ENCODE data around the gene MYLK. TPM values are rescaled to one million over a fixed set of nuclear protein-coding genes. Genes with fewer than 3 reads are reported as not detected.

Gene MYLK
- total RNA-seq, 1 donor from 2014 or later: 0.08 TPM

DNA sequence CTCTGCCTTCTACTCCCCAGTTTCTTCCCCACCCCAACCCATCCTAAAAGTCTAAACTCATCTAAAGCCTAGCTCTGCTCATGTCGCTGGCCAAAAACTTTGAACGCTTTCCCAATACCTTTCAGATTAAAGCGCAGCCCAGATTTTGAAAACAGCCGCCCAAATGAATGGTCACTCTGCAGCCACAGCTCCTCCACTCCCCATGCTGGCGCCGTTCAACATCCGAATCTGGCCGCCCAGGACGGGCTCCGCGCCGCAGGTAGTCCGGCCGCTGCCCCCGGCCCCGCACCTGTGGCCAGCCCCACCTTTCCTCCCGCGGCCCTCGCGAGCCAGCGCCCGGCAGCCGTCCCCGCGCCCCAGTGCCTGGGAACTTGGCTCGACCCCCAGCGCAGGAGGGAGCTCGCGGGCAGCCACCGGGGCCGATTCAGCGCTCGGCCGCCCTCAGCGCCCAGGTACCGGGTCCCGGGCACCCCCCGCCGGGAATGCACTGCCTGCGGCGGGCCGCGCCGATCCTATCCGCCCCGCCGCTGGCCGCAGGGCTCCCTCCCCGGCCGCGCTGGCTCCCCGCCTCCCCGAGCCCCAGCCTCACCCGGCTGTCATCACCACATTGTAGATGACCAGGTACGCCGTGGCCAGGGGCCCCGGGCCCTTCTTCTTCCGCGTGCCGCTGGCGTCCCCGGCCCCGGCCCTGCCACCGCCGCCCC lies 299.7 kb downstream of the MYLK start:
- Mint-ChIP-seq H3K27ac (peak overlapping the region; percentile 63), H3K9me3 (peaks cover 4% of the 10 kb centered on the region), H3K4me1 (ENCODE audit: low read depth) (peaks cover 23% of the 10 kb centered on the region), H3K4me3 (no peak overlapping the region), H3K36me3 (ENCODE audit: low read depth) (peaks cover 18% of the 10 kb centered on the region), H3K27me3 (ENCODE audit: insufficient read depth) (no peaks in the 10 kb centered on the region)
- peak; percentile 24 for DNase-seq (ENCODE audit: low spot score)
- intact Hi-C loops (cut with micrococcal nuclease): loop anchor here (2.0 to 10.0 kb wide), 5 partner anchors 138 to 1790 kb away; partner anchors contain the start of genes EAF2, IQCB1, MYLK and UMPS

DNA sequence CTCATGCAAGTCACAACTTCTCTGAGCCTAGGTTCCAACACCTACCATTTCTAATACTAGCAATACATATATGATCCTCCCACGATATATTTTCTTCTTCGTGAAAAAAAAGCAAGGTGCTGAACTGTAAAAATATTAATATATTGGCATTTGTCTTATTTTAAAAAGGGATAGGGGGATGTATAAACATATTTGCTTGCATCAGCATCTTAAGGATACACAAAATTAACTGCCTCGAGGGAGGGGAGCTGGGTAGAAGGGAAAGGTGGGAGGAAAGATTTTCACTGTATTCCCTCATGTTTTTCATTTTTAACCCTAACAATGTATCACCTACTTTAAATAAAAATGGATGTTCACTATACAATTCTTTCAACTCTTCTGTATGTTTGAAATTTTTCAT lies 300.6 kb downstream of the MYLK start:
- peaks cover 15% of the 10 kb centered on the region for H3K36me3 Mint-ChIP-seq (ENCODE audit: low read depth)
- H3K27ac Mint-ChIP-seq: no peak overlapping the region
- no peaks in the 10 kb centered on the region for H3K27me3 Mint-ChIP-seq (ENCODE audit: insufficient read depth)
- H3K4me3 Mint-ChIP-seq: no peak overlapping the region
- H3K9me3 Mint-ChIP-seq: no peaks in the 10 kb centered on the region
- intact Hi-C loops (cut with micrococcal nuclease): loop anchor here (10.0 kb wide), 2 partner anchors 301 to 1749 kb away; partner anchors contain the start of genes EAF2, IQCB1 and MYLK
- DNase-seq (ENCODE audit: low spot score): no peak
- peaks cover 23% of the 10 kb centered on the region for H3K4me1 Mint-ChIP-seq (ENCODE audit: low read depth)

DNA sequence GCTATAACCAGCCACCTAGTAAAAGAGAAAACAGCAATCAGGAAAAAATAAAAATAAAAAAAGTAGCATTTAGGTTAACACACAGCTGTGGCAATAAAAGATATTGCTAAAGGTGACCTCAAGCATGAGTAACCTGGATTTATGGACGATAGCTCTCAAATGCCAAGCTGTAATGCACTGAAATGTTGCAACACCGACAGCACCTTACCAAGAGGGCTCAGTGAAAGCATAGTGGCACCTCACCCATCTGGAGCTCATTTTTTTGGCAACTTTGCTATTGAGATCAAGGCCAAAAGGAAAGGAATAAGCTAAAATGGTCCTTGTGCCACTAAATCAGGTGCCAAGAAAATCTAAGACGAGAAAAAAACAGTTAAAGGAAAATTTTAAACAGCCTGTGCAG lies 301.8 kb downstream of the MYLK start:
- H3K4me1 Mint-ChIP-seq (ENCODE audit: low read depth): peaks cover 23% of the 10 kb centered on the region
- H3K27me3 Mint-ChIP-seq (ENCODE audit: insufficient read depth): no peaks in the 10 kb centered on the region
- no peak overlapping the region for H3K27ac Mint-ChIP-seq
- no peak overlapping the region for H3K4me3 Mint-ChIP-seq
- no peak for DNase-seq (ENCODE audit: low spot score)
- H3K36me3 Mint-ChIP-seq (ENCODE audit: low read depth): peaks cover 21% of the 10 kb centered on the region
- intact Hi-C loops (cut with micrococcal nuclease): loop anchor here (10.0 kb wide), 2 partner anchors 302 to 1748 kb away; partner anchors contain the start of genes EAF2, IQCB1 and MYLK
- H3K9me3 Mint-ChIP-seq: no peaks in the 10 kb centered on the region

DNA sequence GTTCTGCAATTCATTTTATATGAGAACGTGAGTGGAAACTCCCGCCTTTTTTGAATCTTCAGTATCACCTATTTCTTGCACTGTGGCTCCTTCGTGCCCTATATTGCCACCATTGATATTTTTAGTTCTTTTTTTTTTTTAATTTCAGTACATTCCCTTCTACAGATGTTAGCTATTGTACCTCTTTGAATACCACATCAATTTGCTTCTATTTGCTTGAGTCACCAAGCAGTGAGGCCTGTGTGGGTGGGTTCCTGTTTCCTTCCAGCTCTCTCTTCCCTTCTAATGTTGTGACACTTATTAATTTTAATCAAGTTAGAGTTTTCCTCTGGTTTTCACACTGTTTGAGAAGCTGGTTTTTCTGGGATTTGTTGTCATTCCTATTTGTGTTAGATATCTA lies 308.0 kb downstream of the MYLK start:
- intact Hi-C loops (cut with micrococcal nuclease): loop anchor here (1.0 kb wide), 1 partner anchor 9 kb away; the partner anchor contains the start of gene HACD2
- no peak for DNase-seq (ENCODE audit: low spot score)

DNA sequence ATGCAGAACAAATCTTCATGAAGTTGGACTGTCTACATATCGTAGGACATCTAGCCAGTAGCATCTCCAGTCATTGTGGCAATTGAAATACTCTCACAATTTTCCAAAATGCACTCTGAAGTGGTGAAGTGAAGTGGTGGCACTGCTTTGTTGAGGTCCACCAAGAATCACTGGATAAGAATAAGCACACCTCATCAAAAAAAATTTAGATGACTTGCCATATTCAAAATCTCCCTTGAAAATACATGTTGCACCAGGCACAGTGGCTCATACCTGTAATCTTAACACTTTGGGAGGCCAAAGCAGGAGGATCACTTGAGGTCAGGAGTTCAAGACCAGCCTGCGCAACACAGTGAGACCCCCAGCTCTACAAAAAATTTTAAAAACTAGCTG lies 312.2 kb downstream of the MYLK start:
- DNase-seq (ENCODE audit: low spot score): no peak
- intact Hi-C loops (cut with micrococcal nuclease): no loop called here
- Mint-ChIP-seq H3K4me3 (no peak overlapping the region), H3K27ac (no peak overlapping the region), H3K4me1 (ENCODE audit: low read depth) (peaks cover 25% of the 10 kb centered on the region), H3K27me3 (ENCODE audit: insufficient read depth) (no peaks in the 10 kb centered on the region), H3K9me3 (no peaks in the 10 kb centered on the region), H3K36me3 (ENCODE audit: low read depth) (peaks cover 9% of the 10 kb centered on the region)

More for the DNA sequence above, 308.0 kb downstream of the MYLK start:
- Mint-ChIP-seq H3K4me3 (no peak overlapping the region), H3K9me3 (no peaks in the 10 kb centered on the region), H3K27ac (peak overlapping the region; percentile 14), H3K27me3 (ENCODE audit: insufficient read depth) (no peaks in the 10 kb centered on the region), H3K36me3 (ENCODE audit: low read depth) (peaks cover 22% of the 10 kb centered on the region), H3K4me1 (ENCODE audit: low read depth) (peaks cover 16% of the 10 kb centered on the region)

DNA sequence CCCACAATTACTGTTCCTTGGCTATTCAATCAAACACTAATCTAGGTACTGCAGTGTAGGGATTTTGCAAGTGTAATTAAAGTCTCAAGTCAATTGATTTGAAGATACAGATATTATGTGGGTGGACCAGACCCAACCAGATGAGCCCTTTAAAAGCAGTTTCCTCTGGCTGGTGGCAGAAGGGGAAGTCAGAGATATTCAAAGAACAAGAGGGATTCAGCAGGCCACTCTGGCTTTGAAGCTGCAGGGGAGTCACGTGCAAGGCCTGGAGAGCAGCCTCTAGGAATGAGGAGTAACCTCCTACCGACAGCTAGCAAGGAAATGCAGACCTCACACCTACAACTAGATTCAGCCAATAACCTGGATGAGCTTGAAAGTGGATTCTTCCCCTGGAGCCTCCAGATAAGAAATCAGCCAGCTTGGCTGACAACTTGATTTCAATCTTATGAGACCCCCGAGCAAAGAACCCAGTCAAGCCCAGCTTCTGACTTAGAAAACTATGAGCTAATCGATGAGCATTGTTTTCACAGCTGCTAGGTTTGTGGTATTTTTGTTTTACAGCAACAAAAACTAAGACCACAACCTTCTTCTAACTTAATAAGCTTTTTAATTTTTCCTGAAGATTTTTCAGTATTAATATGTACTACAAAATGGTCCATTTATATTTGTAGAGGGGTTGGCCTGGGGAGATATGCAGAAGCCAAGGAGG lies 312.7 kb downstream of the MYLK start:
- intact Hi-C loops (cut with micrococcal nuclease): no loop called here
- Mint-ChIP-seq H3K27me3 (ENCODE audit: insufficient read depth) (no peaks in the 10 kb centered on the region), H3K4me3 (no peak overlapping the region), H3K9me3 (no peaks in the 10 kb centered on the region), H3K4me1 (ENCODE audit: low read depth) (peaks cover 20% of the 10 kb centered on the region), H3K36me3 (ENCODE audit: low read depth) (peaks cover 5% of the 10 kb centered on the region), H3K27ac (no peak overlapping the region)
- no peak for DNase-seq (ENCODE audit: low spot score)

DNA sequence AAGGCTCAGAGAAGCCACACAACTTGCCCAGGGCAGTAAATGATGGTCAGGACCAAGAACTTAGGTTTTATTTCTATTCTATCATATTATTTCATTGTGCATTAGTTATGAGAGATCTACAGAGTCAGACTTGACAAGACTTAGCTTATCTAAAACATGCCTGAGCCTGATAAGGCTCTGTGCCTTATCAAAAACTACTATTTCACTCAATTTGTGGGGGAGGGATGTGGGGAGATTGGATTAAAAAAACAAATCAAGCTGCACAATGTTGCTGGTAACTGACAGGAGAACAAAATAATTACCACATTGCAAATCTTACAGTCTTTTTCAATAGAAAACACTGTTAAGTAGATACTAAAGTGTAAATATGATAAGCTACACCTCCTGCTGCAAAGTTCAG lies 315.3 kb downstream of the MYLK start:
- peaks cover 6% of the 10 kb centered on the region for H3K36me3 Mint-ChIP-seq (ENCODE audit: low read depth)
- DNase-seq (ENCODE audit: low spot score): no peak
- H3K27me3 Mint-ChIP-seq (ENCODE audit: insufficient read depth): no peaks in the 10 kb centered on the region
- intact Hi-C loops (cut with micrococcal nuclease): no loop called here
- no peak overlapping the region for H3K4me3 Mint-ChIP-seq
- H3K4me1 Mint-ChIP-seq (ENCODE audit: low read depth): peaks cover 10% of the 10 kb centered on the region
- H3K27ac Mint-ChIP-seq: no peak overlapping the region
- no peaks in the 10 kb centered on the region for H3K9me3 Mint-ChIP-seq

DNA sequence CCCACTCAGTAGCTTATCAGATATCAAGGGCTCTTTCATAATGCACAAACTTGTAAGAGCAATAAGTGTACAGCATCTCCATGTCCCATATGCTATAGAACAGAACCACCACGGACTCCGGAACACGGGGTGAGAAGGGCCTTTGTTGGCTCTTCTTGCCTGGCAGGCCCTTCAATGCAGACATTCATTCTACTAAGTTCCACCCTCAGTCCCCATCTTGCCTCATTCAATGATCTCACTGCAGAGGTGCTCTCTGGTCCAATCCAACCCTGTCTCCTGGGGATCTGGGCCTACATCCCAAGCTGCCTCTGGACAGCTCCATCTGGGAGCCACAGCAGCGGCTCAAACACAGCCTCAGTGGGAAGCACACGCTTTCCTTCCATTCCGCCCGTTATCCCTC lies 316.1 kb downstream of the MYLK start:
- Mint-ChIP-seq H3K4me3 (no peak overlapping the region), H3K4me1 (ENCODE audit: low read depth) (peaks cover 13% of the 10 kb centered on the region), H3K36me3 (ENCODE audit: low read depth) (peaks cover 8% of the 10 kb centered on the region), H3K27ac (no peak overlapping the region), H3K9me3 (no peaks in the 10 kb centered on the region), H3K27me3 (ENCODE audit: insufficient read depth) (no peaks in the 10 kb centered on the region)
- intact Hi-C loops (cut with micrococcal nuclease): no loop called here
- DNase-seq (ENCODE audit: low spot score): no peak

DNA sequence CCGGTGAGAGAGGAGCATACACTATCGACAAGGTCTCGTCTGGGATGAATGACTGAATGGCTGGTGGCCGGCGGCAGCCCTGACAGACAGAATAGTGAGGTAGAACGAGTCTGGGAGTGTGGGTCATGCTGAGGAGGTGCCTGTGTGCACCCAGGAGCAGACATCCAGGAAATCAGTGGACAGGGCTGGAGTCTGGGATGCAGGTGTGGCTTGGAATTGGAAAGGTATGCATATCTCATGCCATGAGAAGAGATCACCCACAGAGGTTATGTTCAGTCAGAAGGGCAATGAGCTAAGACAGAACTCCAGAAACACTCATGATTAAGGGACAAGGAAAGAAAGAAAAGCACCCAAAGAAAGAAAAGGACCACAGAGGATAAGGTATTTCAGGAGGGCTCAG lies 320.1 kb downstream of the MYLK start:
- peaks cover 16% of the 10 kb centered on the region for H3K4me1 Mint-ChIP-seq (ENCODE audit: low read depth)

DNA sequence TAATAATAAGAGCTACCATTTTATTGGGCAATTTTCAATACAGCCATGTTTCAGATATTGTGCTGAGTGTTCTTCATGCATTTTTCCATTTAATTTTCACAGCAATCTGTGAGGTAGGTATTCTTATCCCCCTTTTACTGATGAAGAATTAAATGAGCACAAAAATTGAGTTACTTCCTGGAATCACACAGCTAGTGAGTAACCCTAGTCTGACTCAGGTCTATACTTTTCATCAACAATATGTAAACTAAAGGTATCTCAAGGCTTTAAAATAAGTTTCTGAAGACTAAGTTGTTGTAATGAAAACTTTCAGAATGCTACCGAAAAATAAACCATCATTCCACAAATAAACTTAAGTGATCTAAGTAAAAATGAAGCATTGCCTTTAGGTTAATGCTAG lies 321.6 kb downstream of the MYLK start:
- no peaks in the 10 kb centered on the region for H3K9me3 Mint-ChIP-seq
- intact Hi-C loops (cut with micrococcal nuclease): no loop called here
- no peak overlapping the region for H3K4me3 Mint-ChIP-seq
- no peak overlapping the region for H3K27ac Mint-ChIP-seq
- H3K4me1 Mint-ChIP-seq (ENCODE audit: low read depth): peaks cover 6% of the 10 kb centered on the region
- no peak for DNase-seq (ENCODE audit: low spot score)
- H3K27me3 Mint-ChIP-seq (ENCODE audit: insufficient read depth): no peaks in the 10 kb centered on the region
- peaks cover 3% of the 10 kb centered on the region for H3K36me3 Mint-ChIP-seq (ENCODE audit: low read depth)

More for the DNA sequence above, 320.1 kb downstream of the MYLK start:
- Mint-ChIP-seq H3K27me3 (ENCODE audit: insufficient read depth) (no peaks in the 10 kb centered on the region), H3K9me3 (no peaks in the 10 kb centered on the region), H3K36me3 (ENCODE audit: low read depth) (peaks cover 6% of the 10 kb centered on the region), H3K4me3 (no peak overlapping the region), H3K27ac (no peak overlapping the region)
- intact Hi-C loops (cut with micrococcal nuclease): no loop called here
- DNase-seq (ENCODE audit: low spot score): no peak

DNA sequence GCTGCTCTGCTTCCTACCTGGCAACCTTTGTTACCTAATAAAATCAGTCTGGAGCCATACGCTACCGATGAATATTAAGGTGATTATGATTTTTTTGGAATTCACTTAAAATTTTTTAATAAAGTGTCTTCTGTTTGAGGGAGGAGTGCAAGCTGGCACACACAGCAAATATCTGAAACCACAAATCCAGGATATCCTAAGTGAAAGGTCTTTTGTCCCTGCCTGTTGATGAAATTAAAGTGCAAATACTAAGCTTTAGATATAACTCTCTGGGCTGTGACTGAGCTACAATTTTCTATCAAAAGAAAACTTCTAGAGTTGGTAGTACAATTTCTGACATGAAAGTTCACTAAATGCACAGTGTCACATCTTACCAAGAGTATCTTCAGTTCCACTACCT lies 322.9 kb downstream of the MYLK start:
- H3K27ac Mint-ChIP-seq: no peak overlapping the region
- H3K36me3 Mint-ChIP-seq (ENCODE audit: low read depth): peaks cover 3% of the 10 kb centered on the region
- no peaks in the 10 kb centered on the region for H3K9me3 Mint-ChIP-seq
- intact Hi-C loops (cut with micrococcal nuclease): no loop called here
- H3K27me3 Mint-ChIP-seq (ENCODE audit: insufficient read depth): no peaks in the 10 kb centered on the region
- H3K4me1 Mint-ChIP-seq (ENCODE audit: low read depth): peaks cover 6% of the 10 kb centered on the region
- no peak overlapping the region for H3K4me3 Mint-ChIP-seq
- DNase-seq (ENCODE audit: low spot score): no peak

Data from activated T-helper 1 cell treated with anti-CD3 and anti-CD28 coated beads, Interleukin-12 subunit alpha, Interleukin-12 subunit beta, Interleukin-2, Interleukin-4 antibody, amounts not matched to agents 30 ng/mL and 10 ng/mL and 1 ng/mL, durations not matched to agents 14 hours and 24 hours and 36 hours (primary cell).